Retinal pigment epithelial cell (primary cell): ENCODE measurements around the gene RAPGEF6.

Source experiments
- DNase-seq: peaks from one replicate; pipeline ENCODE4 v3.0.0-alpha.2; 2010; ENCODE audit warnings: low read depth
- H3K4me3 ChIP-seq: 2 replicates; pipeline ENCODE4 v1.5.1; 2011; ENCODE audit warnings: mild to moderate bottlenecking, low read length, control low read depth, moderate library complexity
- TF ChIP-seq, protein P1 (sequence below): conservative IDR thresholded peaks from 2 replicates; pipeline ENCODE4 v1.5.1; 2011; ENCODE audit warnings: low read depth, low read length, control low read depth, inconsistent platforms

Gene RAPGEF6

DNA sequence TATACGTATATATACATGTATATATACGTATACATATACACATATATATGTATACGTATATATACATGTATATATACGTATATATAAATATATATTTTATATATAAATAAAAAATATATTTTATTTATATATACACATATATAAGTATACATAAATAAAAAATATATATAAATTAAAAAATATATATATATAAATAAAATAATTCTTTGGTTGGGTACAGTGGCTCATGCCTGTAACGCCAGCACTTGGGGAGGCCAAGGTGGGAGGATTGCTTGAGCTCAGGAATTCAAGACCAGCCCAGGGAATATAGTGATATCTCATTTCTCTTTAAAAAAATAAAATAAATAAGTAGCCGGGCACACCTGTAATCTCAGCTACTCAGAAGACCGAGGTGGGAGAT is 216.2 kb downstream of the RAPGEF6 start:
- TF ChIP-seq, protein P1, sequence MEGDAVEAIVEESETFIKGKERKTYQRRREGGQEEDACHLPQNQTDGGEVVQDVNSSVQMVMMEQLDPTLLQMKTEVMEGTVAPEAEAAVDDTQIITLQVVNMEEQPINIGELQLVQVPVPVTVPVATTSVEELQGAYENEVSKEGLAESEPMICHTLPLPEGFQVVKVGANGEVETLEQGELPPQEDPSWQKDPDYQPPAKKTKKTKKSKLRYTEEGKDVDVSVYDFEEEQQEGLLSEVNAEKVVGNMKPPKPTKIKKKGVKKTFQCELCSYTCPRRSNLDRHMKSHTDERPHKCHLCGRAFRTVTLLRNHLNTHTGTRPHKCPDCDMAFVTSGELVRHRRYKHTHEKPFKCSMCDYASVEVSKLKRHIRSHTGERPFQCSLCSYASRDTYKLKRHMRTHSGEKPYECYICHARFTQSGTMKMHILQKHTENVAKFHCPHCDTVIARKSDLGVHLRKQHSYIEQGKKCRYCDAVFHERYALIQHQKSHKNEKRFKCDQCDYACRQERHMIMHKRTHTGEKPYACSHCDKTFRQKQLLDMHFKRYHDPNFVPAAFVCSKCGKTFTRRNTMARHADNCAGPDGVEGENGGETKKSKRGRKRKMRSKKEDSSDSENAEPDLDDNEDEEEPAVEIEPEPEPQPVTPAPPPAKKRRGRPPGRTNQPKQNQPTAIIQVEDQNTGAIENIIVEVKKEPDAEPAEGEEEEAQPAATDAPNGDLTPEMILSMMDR, result no peak
- DNase-seq, result no peak

DNA sequence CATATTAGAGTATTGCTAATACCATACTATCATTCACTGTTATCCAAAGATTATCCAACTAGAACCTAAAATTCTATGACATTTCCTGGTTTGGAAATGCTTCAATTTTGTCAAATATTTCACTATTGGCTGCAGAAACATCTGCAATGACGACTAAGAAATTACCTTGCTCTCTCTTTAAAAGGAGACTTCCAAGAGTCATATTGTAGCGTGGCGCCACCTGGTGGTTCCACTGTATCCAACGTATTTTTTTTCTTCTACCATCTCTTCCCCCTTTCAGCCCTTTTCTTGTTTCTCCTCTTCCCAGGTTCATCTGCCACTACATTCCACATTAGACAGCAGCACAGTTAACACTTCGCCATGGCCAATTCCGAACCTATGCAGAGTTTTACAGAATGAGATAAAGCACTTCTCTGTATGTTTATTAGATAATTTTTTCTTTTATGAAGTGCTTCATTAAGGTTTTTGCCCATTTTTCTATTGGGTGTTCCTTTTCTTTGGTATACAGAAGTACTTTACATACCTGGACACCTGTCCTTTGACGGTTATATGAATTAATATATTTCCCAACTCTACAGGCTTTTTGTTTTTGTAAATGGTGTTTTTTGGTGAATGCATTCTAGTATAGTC is 217.7 kb downstream of the RAPGEF6 start:
- H3K4me3 ChIP-seq, result no peak overlapping the region
- TF ChIP-seq, protein P1, result peak; percentile 75
- no peak for DNase-seq

More for the DNA sequence above, 216.2 kb downstream of the RAPGEF6 start:
- H3K4me3 ChIP-seq, result no peak overlapping the region

DNA sequence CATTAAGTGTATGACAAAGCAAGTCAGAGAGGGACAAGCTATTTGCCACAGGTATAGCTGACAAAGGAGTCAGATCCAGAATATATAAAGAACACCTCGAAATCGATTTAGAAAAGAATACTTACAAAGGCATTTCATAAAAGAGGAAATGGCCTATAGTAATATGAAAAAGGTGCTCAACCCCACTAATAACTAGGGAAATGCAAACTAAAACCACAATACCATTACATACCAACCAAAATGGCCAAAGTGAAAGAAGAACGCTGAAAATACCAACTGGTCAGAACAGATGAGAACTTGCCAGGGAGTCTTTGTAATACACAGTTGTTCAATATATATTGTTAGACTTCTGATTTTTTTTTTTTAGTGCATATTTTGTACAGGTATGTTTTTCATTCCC is 218.3 kb downstream of the RAPGEF6 start:
- TF ChIP-seq, protein P1, result no peak
- no peak overlapping the region for H3K4me3 ChIP-seq
- DNase-seq, result no peak

DNA sequence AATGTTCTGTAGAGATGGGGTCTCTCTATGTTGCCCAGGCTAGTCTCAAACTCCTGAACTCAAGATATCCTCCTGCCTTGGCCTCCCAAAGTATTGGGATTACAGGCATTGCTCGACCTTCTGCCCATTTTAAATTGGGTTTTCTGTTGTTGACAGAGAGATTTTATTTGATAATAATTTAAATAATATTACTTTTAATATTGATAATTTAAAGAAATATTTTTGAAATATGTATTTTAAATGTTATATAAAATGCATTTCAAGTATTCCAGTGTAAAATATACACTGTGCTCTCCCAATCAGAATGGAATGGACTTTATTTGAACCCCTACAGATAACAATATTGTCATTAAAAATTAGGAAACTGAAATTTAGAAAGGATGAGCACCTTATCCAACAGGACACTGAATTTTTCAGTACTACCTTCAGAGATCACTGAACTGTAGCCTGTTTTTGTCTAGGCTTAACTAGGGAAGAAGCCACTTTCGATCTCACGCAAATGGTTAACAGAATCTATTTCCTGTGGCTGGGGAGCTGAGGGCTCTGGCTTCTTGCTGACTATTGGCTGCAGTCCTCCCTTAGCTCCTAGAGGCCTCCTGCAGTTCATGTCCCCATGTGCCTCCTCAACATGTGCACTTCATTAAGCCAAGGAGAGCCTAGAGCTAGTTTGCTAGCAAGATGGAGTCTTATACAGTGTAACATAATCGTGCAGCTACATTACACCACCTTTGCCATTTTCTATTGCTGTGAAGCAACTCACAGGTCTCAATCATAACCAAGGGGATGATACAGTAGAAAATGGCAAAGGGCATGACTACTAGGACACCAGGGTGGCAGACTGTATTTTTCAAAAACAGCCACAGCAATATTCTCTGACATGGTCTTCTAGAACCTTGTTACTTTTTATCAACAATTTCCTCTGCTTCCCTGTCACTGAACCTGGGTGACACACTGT is 221.1 kb downstream of the RAPGEF6 start:
- no peak for DNase-seq
- TF ChIP-seq, protein P1, result no peak

DNA sequence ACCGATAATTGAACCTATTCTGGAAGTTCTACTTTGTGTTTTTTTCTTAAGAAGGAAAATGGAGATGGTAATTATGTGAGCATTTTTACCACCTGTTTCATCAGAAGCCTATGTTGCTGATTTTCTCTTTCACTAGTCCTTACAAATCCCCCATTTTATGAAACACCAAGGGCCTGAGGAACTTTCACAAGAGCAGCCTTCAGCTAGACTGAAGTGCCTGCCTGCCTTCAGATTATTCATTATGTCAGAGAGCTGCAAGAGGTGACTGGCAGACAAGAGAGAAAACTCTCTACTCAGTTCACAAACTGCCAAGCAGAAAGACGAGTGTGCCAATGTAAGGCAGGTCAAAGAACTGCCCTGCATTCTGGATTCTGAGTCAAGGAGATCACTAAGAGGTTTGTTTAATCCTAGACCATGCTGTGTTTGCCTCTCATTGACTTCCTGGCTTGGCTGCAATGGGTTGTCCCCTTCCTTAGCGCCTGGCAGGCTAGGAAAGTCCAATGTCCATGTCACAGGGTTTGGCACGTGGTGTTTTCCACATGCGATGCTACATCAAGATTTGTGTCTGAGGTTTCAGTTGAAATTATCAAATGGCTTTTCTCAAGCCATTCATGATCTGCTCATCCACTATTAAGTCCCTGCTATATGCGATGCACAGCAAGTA is 227.9 kb downstream of the RAPGEF6 start:
- no peak overlapping the region for H3K4me3 ChIP-seq
- no peak for DNase-seq
- TF ChIP-seq, protein P1, result no peak

More for the DNA sequence above, 221.1 kb downstream of the RAPGEF6 start:
- H3K4me3 ChIP-seq, result no peak overlapping the region

DNA sequence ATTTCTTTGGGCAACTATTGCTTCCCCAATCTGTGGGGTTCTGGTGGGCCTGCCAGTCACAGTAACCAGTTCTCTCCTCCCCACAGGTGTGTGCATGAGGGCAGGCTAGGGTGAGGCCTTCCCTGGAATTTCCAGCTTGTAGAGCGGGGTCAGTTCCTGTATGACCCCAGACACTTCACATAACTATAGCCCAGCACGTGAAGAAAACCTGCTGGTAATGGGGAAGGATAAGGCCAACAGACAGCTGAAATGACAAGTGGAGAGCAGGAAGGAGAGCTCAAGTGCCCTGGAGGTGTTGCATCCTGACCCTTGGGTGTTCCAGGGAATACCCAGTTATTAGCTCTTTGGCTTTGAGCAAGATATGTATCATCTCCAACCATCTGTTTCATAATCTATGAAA is 229.0 kb downstream of the RAPGEF6 start:
- TF ChIP-seq, protein P1, result no peak
- no peak for DNase-seq
- H3K4me3 ChIP-seq, result no peak overlapping the region
